H1 (cell line): ENCODE results near the gene DCP1A. TPM values are rescaled to one million over a fixed set of nuclear protein-coding genes. Genes with fewer than 3 reads are reported as not detected.

ENCODE experiments used
- CTCF ChIA-PET: fragments of 300-600 bp; sonication (Branson Sonifier 250); formaldehyde crosslinking; loops from one replicate; lab custom pipeline; 2021; ENCODE audit not compliant: partially characterized antibody; lab: Charles Lee
- POLR2A ChIA-PET: fragments of 300-600 bp; sonication (Branson Sonifier 250); formaldehyde crosslinking; loops from one replicate; lab custom pipeline; 2021; ENCODE audit warnings: inconsistent platforms; ENCODE audit not compliant: partially characterized antibody; lab: Charles Lee
- DNase-seq, 2 experiments: peaks; one replicate each; pipeline versions ENCODE4 v3.0.0 to v3.0.0-alpha.2; 2010 to 2022; ENCODE audit warnings: low spot score in 2 of 2, low read depth in 1 of 2, mixed read lengths in 1 of 2
- FAIRE-seq: peaks from 2 replicates; lab custom pipeline; 2011; peaks lifted over from hg19 to GRCh38; lab: Jason Lieb, UNC
- H2AFZ ChIP-seq: 2 replicates; pipeline ENCODE4 v1.8.1; 2012; ENCODE audit warnings: low read length, inconsistent platforms
- H2AK5ac ChIP-seq: 2 replicates; pipeline ENCODE4 v1.6.1; 2013; ENCODE audit warnings: low read depth, low read length
- H2BK120ac ChIP-seq: replicated peaks from 2 replicates; pipeline ENCODE3; 2013; ENCODE audit warnings: low read depth, low read length, inconsistent platforms
- H2BK12ac ChIP-seq: 2 replicates; pipeline ENCODE4 v1.6.1; 2013; ENCODE audit warnings: low read depth, low read length
- H2BK15ac ChIP-seq: 2 replicates; pipeline ENCODE4 v1.6.1; 2013; ENCODE audit warnings: low read length
- H2BK20ac ChIP-seq: 2 replicates; pipeline ENCODE4 v1.6.1; 2013; ENCODE audit warnings: low read length
- H2BK5ac ChIP-seq: 2 replicates; pipeline ENCODE4 v1.6.1; 2013; ENCODE audit warnings: low read depth, low read length
- H3K14ac ChIP-seq: 2 replicates; pipeline ENCODE4 v1.6.1; 2013; ENCODE audit warnings: inconsistent platforms; ENCODE audit not compliant: insufficient read length
- H3K18ac ChIP-seq: 2 replicates; pipeline ENCODE4 v1.6.1; 2013; ENCODE audit warnings: low read length; ENCODE audit errors: extremely low read depth
- H3K23ac ChIP-seq: 2 replicates; pipeline ENCODE4 v1.6.1; 2013; ENCODE audit warnings: inconsistent platforms; ENCODE audit not compliant: insufficient read length
- H3K23me2 ChIP-seq: 2 replicates; pipeline ENCODE4 v1.6.1; 2013; ENCODE audit warnings: low read depth, low read length
- H3K27ac ChIP-seq: 2 replicates; pipeline ENCODE4 v1.6.1; 2011; ENCODE audit warnings: low read depth, low read length, inconsistent platforms
- H3K27me3 ChIP-seq, 4 experiments: replicated peaks in 1 of 4; 1 replicate in 1 of 4; 2 replicates in 3 of 4; pipeline versions ENCODE4 v1.6.1 to v1.8.1; 2011 to 2013; ENCODE audit warnings: low read length in 3 of 4, mild to moderate bottlenecking in 3 of 4, inconsistent platforms in 2 of 4, mixed read lengths in 2 of 4, moderate library complexity in 1 of 4; ENCODE audit not compliant: control insufficient read depth in 3 of 4, insufficient read depth in 3 of 4; ENCODE audit errors: extremely low read depth in 1 of 4
- H3K36me3 ChIP-seq, 4 experiments: 2 replicates each; pipeline versions ENCODE4 v1.6.1 to v1.8.1; 2011 to 2013; ENCODE audit warnings: mild to moderate bottlenecking in 4 of 4, low read length in 3 of 4, moderate library complexity in 2 of 4, control low read depth in 1 of 4, inconsistent platforms in 1 of 4; ENCODE audit not compliant: insufficient read depth in 4 of 4, control insufficient read depth in 2 of 4
- H3K4ac ChIP-seq: replicated peaks from 2 replicates; pipeline ENCODE3; 2013; ENCODE audit warnings: low read length, low read depth, mixed read lengths, inconsistent platforms; ENCODE audit not compliant: insufficient read length
- H3K4me1 ChIP-seq, 4 experiments: replicated peaks in 1 of 4; 1 replicate in 1 of 4; 2 replicates in 3 of 4; pipeline versions ENCODE4 v1.6.1 to v1.8.1; 2011 to 2013; ENCODE audit warnings: low read length in 3 of 4, inconsistent platforms in 2 of 4, mixed read lengths in 1 of 4; ENCODE audit not compliant: insufficient read depth in 4 of 4, control insufficient read depth in 3 of 4
- H3K4me2 ChIP-seq, 2 experiments: 2 replicates each; pipeline versions ENCODE4 v1.6.1 to v1.8.1; 2011 to 2013; ENCODE audit warnings: low read depth in 2 of 2, low read length in 2 of 2, control low read depth in 1 of 2, inconsistent platforms in 1 of 2, mild to moderate bottlenecking in 1 of 2; ENCODE audit not compliant: insufficient read depth in 1 of 2
- H3K4me3 ChIP-seq, 4 experiments: fragments of 200-600, 300-600 bp in 1 of 4; sonication (generic), shearing (Covaris generic), sonication (Bioruptor Twin) in 1 of 4; 2 replicates each; pipeline versions ENCODE4 v1.5.1 to v1.8.1; 2011 to 2016; ENCODE audit warnings: low read length in 4 of 4, low read depth in 3 of 4, control low read depth in 2 of 4, inconsistent platforms in 2 of 4, mild to moderate bottlenecking in 2 of 4, mixed read lengths in 1 of 4, moderate library complexity in 1 of 4; ENCODE audit not compliant: insufficient read depth in 2 of 4; ENCODE audit errors: extremely low read depth in 1 of 4
- H3K56ac ChIP-seq: replicated peaks from 2 replicates; pipeline ENCODE3; 2013; ENCODE audit warnings: low read depth, mild to moderate bottlenecking, mixed read lengths, low read length, inconsistent platforms; ENCODE audit not compliant: insufficient read length
- H3K79me1 ChIP-seq: 2 replicates; pipeline ENCODE4 v1.6.1; 2013; ENCODE audit warnings: low read depth, low read length, control low read depth
- H3K79me2 ChIP-seq, 2 experiments: 2 replicates each; pipeline versions ENCODE4 v1.6.1 to v1.8.1; 2012 to 2013; ENCODE audit warnings: low read length in 2 of 2, mild to moderate bottlenecking in 2 of 2, inconsistent platforms in 1 of 2; ENCODE audit not compliant: insufficient read depth in 2 of 2, control insufficient read depth in 1 of 2
- H3K9ac ChIP-seq, 4 experiments: replicated peaks in 1 of 4; 1 replicate in 1 of 4; 2 replicates in 3 of 4; pipeline versions ENCODE4 v1.6.1 to v1.8.1; 2011 to 2013; ENCODE audit warnings: low read depth in 3 of 4, low read length in 3 of 4, control low read depth in 2 of 4, mild to moderate bottlenecking in 2 of 4, moderate library complexity in 2 of 4, inconsistent platforms in 1 of 4; ENCODE audit errors: extremely low read depth in 1 of 4
- H3K9me3 ChIP-seq, 2 experiments: 2 replicates each; pipeline versions ENCODE4 v1.6.1 to v1.8.1; 2012 to 2013; ENCODE audit warnings: mild to moderate bottlenecking in 2 of 2, moderate library complexity in 2 of 2, control low read depth in 1 of 2, inconsistent platforms in 1 of 2, low read depth in 1 of 2, low read length in 1 of 2, mixed read lengths in 1 of 2; ENCODE audit not compliant: insufficient read depth in 2 of 2
- H4K20me1 ChIP-seq, 2 experiments: replicated peaks in 1 of 2; 2 replicates each; pipeline versions ENCODE3 to v1.8.1; 2011 to 2013; ENCODE audit warnings: inconsistent platforms in 2 of 2, low read length in 2 of 2, mild to moderate bottlenecking in 1 of 2; ENCODE audit not compliant: insufficient read depth in 2 of 2, control insufficient read depth in 1 of 2
- H4K5ac ChIP-seq: 2 replicates; pipeline ENCODE4 v1.6.1; 2013; ENCODE audit warnings: low read length, low read depth, mixed read lengths, inconsistent platforms; ENCODE audit not compliant: insufficient read length
- H4K8ac ChIP-seq: 2 replicates; pipeline ENCODE4 v1.8.0; 2013; ENCODE audit warnings: mild to moderate bottlenecking, moderate library complexity, low read length, inconsistent platforms; ENCODE audit not compliant: insufficient read depth; ENCODE audit errors: extremely low read depth
- H4K91ac ChIP-seq: replicated peaks from 2 replicates; pipeline ENCODE3; 2013; ENCODE audit warnings: low read length, mixed read lengths, inconsistent platforms; ENCODE audit not compliant: insufficient read length
- ASH2L ChIP-seq: fragments of 200-600, 300-600 bp; sonication (generic); IDR thresholded peaks from one replicate; pipeline ENCODE4 v1.7.1; 2017; ENCODE audit warnings: low read length
- GABPA ChIP-seq: IDR thresholded peaks from 2 replicates; pipeline ENCODE4 v1.6.1; 2011; ENCODE audit warnings: mild to moderate bottlenecking, low read length, moderate library complexity, borderline replicate concordance; ENCODE audit not compliant: insufficient read depth
- HDAC2 ChIP-seq, 2 experiments: fragments of 300-600 bp in 1 of 2; sonication (generic) in 1 of 2; IDR thresholded peaks; 2 replicates each; pipeline ENCODE4 v1.6.1; 2011 to 2012; ENCODE audit warnings: low read depth in 2 of 2, low read length in 2 of 2, mild to moderate bottlenecking in 2 of 2, moderate library complexity in 2 of 2, borderline replicate concordance in 1 of 2, inconsistent platforms in 1 of 2
- WGBS, 2 experiments: shearing (Covaris generic) in 1 of 2; methylation state at CpG; one replicate each; pipeline versions ENCODE4 v1.1.6 to v1.1.7; 2013 to 2015; ENCODE audit warnings: low lambda C conversion rate in 2 of 2, mixed read lengths in 2 of 2, inconsistent platforms in 1 of 2, low coverage in 1 of 2, missing lambda C conversion rate in 1 of 2; ENCODE audit not compliant: insufficient replicate concordance in 2 of 2, insufficient coverage in 1 of 2, insufficient read length in 1 of 2; ENCODE audit errors: extremely low coverage in 1 of 2, missing lambda C conversion rate in 1 of 2; 5-methylcytosine and 5-hydroxymethylcytosine counted together
- polyA plus RNA-seq, 7 experiments: library from polyadenylated mRNA; depleted of rRNA in 3 of 7; stranded (reverse) in 5 of 7; unstranded in 2 of 7; fragments of >200 nt in 5 of 7; fragments of 200-250 nt in 2 of 7; gene quantifications; 1 replicate in 5 of 7; 2 replicates in 1 of 7; 4 replicates in 1 of 7; pipeline versions ENCODE4 v1.2.1 to v1.2.3, GENCODE V29; 2011 to 2013; ENCODE audit warnings: missing spikeins in 2 of 7, mixed read lengths in 2 of 7
- total RNA-seq: library from RNA; stranded (reverse); fragmentation: NEBNext Ultra II Directional; extraction: Animal tissue kit (Norgen Biotek cat#: 25700); gene quantifications from 2 replicates; pipeline ENCODE4 v1.2.1, GENCODE V29; 2021
- TF ChIP-seq, protein P1 (sequence below): IDR thresholded peaks from 2 replicates; pipeline ENCODE4 v1.6.1; 2012; ENCODE audit warnings: inconsistent platforms
- TF ChIP-seq, protein P2 (sequence below): IDR thresholded peaks from 2 replicates; pipeline ENCODE4 v1.6.1; 2012; ENCODE audit warnings: low read length, inconsistent platforms

Gene DCP1A
- total and polyA plus RNA-seq, 2 of the 8 experiments (the other 6 are each of a cell fraction or from before 2014, with no cell fraction given) = 13.2 to 15.9 TPM

DNA sequence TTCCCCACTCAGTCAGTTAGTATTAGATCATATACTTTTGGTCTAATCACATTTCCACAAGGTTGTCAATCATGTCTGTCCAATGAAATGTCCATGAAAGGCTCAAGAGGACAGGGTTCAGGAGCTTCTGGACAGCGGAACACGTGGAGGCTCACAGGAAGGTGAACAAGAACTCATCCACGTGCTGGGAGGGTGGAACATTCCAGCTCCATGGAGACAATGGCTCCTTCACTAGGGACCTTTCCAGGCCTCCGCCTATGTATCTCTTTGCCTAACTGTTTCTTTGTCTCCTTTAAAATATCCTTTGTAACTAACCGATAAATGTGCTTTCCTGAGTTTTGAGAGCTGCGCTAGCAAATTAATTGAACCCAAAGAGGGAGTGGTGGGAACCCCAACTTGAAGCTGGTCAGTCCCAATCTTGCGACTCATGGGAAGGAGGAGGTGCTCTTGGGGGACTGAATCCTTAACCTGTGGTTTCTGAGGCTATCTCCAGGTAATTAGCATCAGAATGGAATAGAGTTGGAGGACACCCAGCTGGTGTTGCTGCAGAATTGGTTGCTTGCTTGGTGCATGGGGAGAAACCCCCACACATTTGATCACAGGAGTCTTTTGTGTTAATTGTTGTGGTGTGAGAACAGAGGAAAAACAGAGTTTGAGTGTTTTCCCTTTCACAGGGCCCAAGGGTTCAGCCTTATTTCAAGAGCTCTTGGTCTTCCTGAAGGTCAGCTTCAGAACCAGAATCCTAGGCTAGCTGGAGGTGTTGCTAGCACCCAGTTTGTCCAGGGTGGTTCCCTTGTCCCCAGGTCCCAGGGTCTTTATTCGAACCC, 88.5 kb downstream of the DCP1A start:
- H2BK5ac ChIP-seq = peak overlapping the region; percentile 96; the same call in 1 of the 2 replicates
- H2BK12ac ChIP-seq = peak overlapping the region; percentile 98
- H2AK5ac ChIP-seq = peak overlapping the region; percentile 89
- H3K56ac ChIP-seq = no peak overlapping the region
- H3K23ac ChIP-seq = no peak overlapping the region
- DNase-seq = no peak
- peak overlapping the region; percentile 94 for H4K91ac ChIP-seq
- peaks cover 18 to 23% of the 10 kb centered on the region in 2 experiments for H3K79me2 ChIP-seq
- H2BK20ac ChIP-seq = peak overlapping the region; percentile 99
- no peak overlapping the region; a peak in 3 of 7 replicates for H3K9ac ChIP-seq
- no peak overlapping the region for H2AFZ ChIP-seq
- H3K4me3 ChIP-seq = peak overlapping the region in 2 of 4 experiments; percentile 4 to 15; a peak in 3 of 8 replicates
- peak; percentile 96 for FAIRE-seq
- peak overlapping the region; percentile 47 to 60 for H3K4me2 ChIP-seq
- H4K8ac ChIP-seq = no peak overlapping the region
- H3K14ac ChIP-seq = no peak overlapping the region
- ChIA-PET POLR2A (interaction anchor here (1.0 to 20.5 kb wide), 12 partner anchors 10 to 589 kb away, joined by 3 to 449 read pairs (median 6); partner anchors contain the start of gene DCP1A), CTCF (interaction anchor here (0.7 to 3.5 kb wide), 12 partner anchors 10 to 235 kb away, joined by 3 to 13 read pairs (median 4); partner anchors contain the start of gene CACNA1D)
- H3K4ac ChIP-seq = peak overlapping the region; percentile 62
- no peaks in the 10 kb centered on the region for H3K36me3 ChIP-seq
- peak overlapping the region; percentile 99 for H2BK15ac ChIP-seq
- no peaks in the 10 kb centered on the region for H3K79me1 ChIP-seq
- peak overlapping the region; percentile 85 for H2BK120ac ChIP-seq
- peak overlapping the region; percentile 100 for H3K18ac ChIP-seq
- peak overlapping the region; percentile 74 for H3K27ac ChIP-seq
- peaks cover 9 to 10% of the 10 kb centered on the region in 2 experiments for H4K20me1 ChIP-seq
- H3K9me3 ChIP-seq = no peaks in the 10 kb centered on the region
- WGBS, 2 experiments = 62% methylated on average over 8 of the region's 8 CpGs; no CpG with 5 or more reads in 1 of the 2 experiments
- peak overlapping the region; percentile 53 for H4K5ac ChIP-seq
- H3K27me3 ChIP-seq = no peaks in the 10 kb centered on the region
- H3K23me2 ChIP-seq = peaks cover 8% of the 10 kb centered on the region
- H3K4me1 ChIP-seq = peaks cover 4 to 21% (median 17%) of the 10 kb centered on the region in 4 experiments
- TF ChIP-seq HDAC2 (IDR thresholded peaks at IDR 0.05; ENCODE audit: borderline replicate concordance in 1 of 2, low read depth in 2 of 2, low read length in 2 of 2) = 0 out of 4 replicates have a peak, but pooled peaks of 1 of the 2 experiments have one; percentile 72
- TF ChIP-seq, protein P1, sequence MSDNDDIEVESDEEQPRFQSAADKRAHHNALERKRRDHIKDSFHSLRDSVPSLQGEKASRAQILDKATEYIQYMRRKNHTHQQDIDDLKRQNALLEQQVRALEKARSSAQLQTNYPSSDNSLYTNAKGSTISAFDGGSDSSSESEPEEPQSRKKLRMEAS = peak; percentile 82
- no peak for TF ChIP-seq GABPA
- TF ChIP-seq ASH2L = peak; percentile 21
- TF ChIP-seq, protein P2, sequence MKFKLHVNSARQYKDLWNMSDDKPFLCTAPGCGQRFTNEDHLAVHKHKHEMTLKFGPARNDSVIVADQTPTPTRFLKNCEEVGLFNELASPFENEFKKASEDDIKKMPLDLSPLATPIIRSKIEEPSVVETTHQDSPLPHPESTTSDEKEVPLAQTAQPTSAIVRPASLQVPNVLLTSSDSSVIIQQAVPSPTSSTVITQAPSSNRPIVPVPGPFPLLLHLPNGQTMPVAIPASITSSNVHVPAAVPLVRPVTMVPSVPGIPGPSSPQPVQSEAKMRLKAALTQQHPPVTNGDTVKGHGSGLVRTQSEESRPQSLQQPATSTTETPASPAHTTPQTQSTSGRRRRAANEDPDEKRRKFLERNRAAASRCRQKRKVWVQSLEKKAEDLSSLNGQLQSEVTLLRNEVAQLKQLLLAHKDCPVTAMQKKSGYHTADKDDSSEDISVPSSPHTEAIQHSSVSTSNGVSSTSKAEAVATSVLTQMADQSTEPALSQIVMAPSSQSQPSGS = no peak
